Gastroesophageal sphincter (tissue), 3 donors: Measurements from ENCODE around the gene SGTA.

Experiments
- POLR2A ChIP-seq, 2 donors: fragments of 450-650 bp; IDR thresholded peaks; one replicate each; pipeline ENCODE4 v1.6.1; 2017; ENCODE audit warnings: antibody characterized with exemption in 2 of 2, mild to moderate bottlenecking in 2 of 2, moderate library complexity in 1 of 2
- POLR2AphosphoS5 ChIP-seq: sonication (generic); formaldehyde crosslinking; IDR thresholded peaks from one replicate; pipeline ENCODE4 v1.6.1; 2017; ENCODE audit warnings: antibody characterized with exemption
- TF ChIP-seq, protein P1 (sequence below), 4 experiments: fragments of 200-600 bp in 2 of 4; fragments of 450-650 bp in 2 of 4; sonication (generic) in 1 of 4; IDR thresholded peaks; one replicate each; pipeline ENCODE4 v1.5.1; 2017 to 2019; ENCODE audit warnings: antibody characterized with exemption in 4 of 4, mild to moderate bottlenecking in 2 of 4, moderate library complexity in 2 of 4

DNA sequence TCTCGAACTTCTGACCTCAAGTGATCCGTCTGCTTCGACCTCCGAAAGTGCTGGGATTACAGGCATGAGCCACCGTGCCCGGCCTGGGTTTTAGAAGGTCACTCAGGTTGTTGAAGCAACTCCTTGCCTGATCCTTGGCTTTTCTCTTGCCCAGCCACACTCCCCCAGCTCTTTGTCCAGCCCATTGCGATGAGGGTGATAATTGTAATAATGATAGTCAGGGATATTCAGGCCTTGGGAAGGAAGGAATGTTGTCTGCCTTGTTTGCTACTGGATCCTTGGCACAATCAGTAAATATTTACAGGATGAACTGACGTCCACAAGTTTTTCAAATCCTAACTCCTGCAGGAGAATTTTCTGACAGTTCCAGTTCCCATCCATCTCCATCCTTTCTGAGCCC, 4.0 kb upstream of the SGTA start:
- TF ChIP-seq, protein P1, sequence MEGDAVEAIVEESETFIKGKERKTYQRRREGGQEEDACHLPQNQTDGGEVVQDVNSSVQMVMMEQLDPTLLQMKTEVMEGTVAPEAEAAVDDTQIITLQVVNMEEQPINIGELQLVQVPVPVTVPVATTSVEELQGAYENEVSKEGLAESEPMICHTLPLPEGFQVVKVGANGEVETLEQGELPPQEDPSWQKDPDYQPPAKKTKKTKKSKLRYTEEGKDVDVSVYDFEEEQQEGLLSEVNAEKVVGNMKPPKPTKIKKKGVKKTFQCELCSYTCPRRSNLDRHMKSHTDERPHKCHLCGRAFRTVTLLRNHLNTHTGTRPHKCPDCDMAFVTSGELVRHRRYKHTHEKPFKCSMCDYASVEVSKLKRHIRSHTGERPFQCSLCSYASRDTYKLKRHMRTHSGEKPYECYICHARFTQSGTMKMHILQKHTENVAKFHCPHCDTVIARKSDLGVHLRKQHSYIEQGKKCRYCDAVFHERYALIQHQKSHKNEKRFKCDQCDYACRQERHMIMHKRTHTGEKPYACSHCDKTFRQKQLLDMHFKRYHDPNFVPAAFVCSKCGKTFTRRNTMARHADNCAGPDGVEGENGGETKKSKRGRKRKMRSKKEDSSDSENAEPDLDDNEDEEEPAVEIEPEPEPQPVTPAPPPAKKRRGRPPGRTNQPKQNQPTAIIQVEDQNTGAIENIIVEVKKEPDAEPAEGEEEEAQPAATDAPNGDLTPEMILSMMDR (IDR thresholded peaks at IDR 0.05) = no peak
- no peak for TF ChIP-seq POLR2A (IDR thresholded peaks at IDR 0.05)
- no peak for TF ChIP-seq POLR2AphosphoS5
